Loucy (cell line): ENCODE data around the gene TLE3.

Experiments used
- H2AFZ ChIP-seq: fragments of 200-600 bp; sonication (generic); 2 replicates; pipeline ENCODE4 v1.6.0; 2016; ENCODE audit warnings: antibody characterized with exemption, mild to moderate bottlenecking, low read length, moderate library complexity
- H3F3A ChIP-seq: fragments of 200-600 bp; 2 replicates; pipeline ENCODE4 v1.6.0; 2016; ENCODE audit warnings: antibody characterized with exemption, low read depth, mild to moderate bottlenecking
- H3K27me3 ChIP-seq: fragments of 200-600 bp; sonication (generic); 2 replicates; pipeline ENCODE4 v1.6.1; 2014; ENCODE audit warnings: low read length, mild to moderate bottlenecking; ENCODE audit not compliant: insufficient read depth, poor library complexity, severe bottlenecking
- H3K36me3 ChIP-seq: fragments of 200-600 bp; sonication (generic); 2 replicates; pipeline ENCODE4 v1.6.1; 2016; ENCODE audit warnings: low read length; ENCODE audit not compliant: insufficient read depth
- H3K4me1 ChIP-seq: fragments of 200-600 bp; sonication (generic); 2 replicates; pipeline ENCODE4 v1.5.1; 2014; ENCODE audit warnings: low read length, mild to moderate bottlenecking; ENCODE audit not compliant: insufficient read depth, poor library complexity, severe bottlenecking
- H3K4me2 ChIP-seq: fragments of 200-600 bp; sonication (generic); 2 replicates; pipeline ENCODE4 v1.6.0; 2014; ENCODE audit warnings: antibody characterized with exemption, low read length, low read depth, mild to moderate bottlenecking; ENCODE audit not compliant: poor library complexity, severe bottlenecking
- H3K4me3 ChIP-seq: fragments of 200-600 bp; sonication (generic); 2 replicates; pipeline ENCODE4 v1.5.1; 2014; ENCODE audit warnings: low read length, mild to moderate bottlenecking, mixed read lengths; ENCODE audit not compliant: poor library complexity, severe bottlenecking
- H3K79me2 ChIP-seq: fragments of 200-600 bp; sonication (generic); 2 replicates; pipeline ENCODE4 v1.6.1; 2014; ENCODE audit warnings: low read length; ENCODE audit not compliant: insufficient read depth
- H3K9ac ChIP-seq: fragments of 200-600 bp; sonication (generic); 2 replicates; pipeline ENCODE4 v1.6.0; 2014; ENCODE audit warnings: mild to moderate bottlenecking, low read depth, low read length, moderate library complexity; ENCODE audit not compliant: poor library complexity, severe bottlenecking
- H3K9me2 ChIP-seq: fragments of 200-600 bp; sonication (generic); replicated peaks from 2 replicates; pipeline ENCODE4 v1.6.1; 2016; ENCODE audit warnings: low read depth, low read length, mixed read lengths
- H3K9me3 ChIP-seq: fragments of 200-600 bp; sonication (generic); 2 replicates; pipeline ENCODE4 v1.6.1; 2014; ENCODE audit warnings: mild to moderate bottlenecking, antibody characterized with exemption, low read length, low read depth; ENCODE audit not compliant: insufficient read depth
- H4K20me1 ChIP-seq: fragments of 200-600 bp; sonication (generic); 2 replicates; pipeline ENCODE4 v1.6.0; 2014; ENCODE audit warnings: antibody characterized with exemption, low read length, mild to moderate bottlenecking; ENCODE audit not compliant: insufficient read depth, poor library complexity, severe bottlenecking
- CTCF ChIP-seq: fragments of 200-600 bp; sonication (generic); conservative IDR thresholded peaks from 2 replicates; pipeline ENCODE4 v1.5.1; 2014; ENCODE audit warnings: mild to moderate bottlenecking, antibody characterized with exemption, low read length
- EZH2phosphoT487 ChIP-seq: fragments of 200-600 bp; IDR thresholded peaks from 2 replicates; pipeline ENCODE4 v1.6.1; 2018; ENCODE audit warnings: antibody characterized with exemption, mild to moderate bottlenecking, moderate library complexity, borderline replicate concordance

TLE3 gene

DNA sequence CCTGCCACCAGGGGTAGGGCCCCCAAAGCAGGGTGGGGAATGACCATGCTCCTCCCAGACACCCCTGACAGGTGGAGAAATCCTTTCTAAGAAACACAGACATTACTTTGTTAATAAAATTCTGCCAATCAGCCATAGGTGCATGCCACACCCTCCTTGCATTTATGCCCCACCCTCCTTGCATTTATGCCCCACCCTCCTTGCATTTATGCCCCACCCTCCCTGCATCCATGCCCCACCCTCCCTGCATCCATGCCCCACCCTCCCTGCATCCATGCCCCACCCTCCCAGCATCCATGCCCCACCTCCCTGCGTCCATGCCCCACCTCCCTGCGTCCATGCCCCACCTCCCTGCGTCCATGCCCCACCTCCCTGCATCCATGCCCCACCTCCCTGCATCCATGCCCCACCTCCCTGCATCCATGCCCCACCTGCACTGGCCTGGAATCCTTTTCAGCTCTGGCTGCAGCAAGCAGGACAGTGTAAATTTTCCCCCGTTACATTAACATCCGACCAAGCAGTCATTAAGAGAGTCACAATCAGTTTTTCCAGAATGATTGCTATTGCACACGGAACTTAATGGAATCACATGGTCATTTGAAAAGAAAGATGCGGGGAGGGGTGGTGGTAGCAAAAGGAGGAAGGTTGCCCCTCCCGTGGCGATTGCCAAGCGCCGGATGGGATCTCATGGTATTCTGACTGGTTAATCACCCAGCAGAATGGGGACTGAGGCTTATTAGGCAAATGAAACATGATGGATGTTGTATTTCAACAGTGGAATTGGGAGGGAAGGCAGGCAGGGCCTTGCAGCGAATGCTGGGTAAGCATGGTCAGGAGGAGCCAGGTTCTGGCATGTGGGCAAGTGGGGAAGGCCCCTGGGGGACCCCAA lies 91.2 kb downstream of the TLE3 start:
- H3K4me3 ChIP-seq = no peak overlapping the region
- no peaks in the 10 kb centered on the region for H3K79me2 ChIP-seq
- TF ChIP-seq EZH2phosphoT487 (no peak), CTCF (no peak)
- H3K9ac ChIP-seq = no peak overlapping the region
- no peak overlapping the region for H3K4me2 ChIP-seq
- no peak overlapping the region for H2AFZ ChIP-seq
- H4K20me1 ChIP-seq = no peaks in the 10 kb centered on the region
- H3K9me3 ChIP-seq = no peaks in the 10 kb centered on the region
- H3K4me1 ChIP-seq = no peaks in the 10 kb centered on the region
- H3F3A ChIP-seq = no peaks in the 10 kb centered on the region
- H3K9me2 ChIP-seq = no peaks in the 10 kb centered on the region
- H3K27me3 ChIP-seq = no peaks in the 10 kb centered on the region
- H3K36me3 ChIP-seq = no peaks in the 10 kb centered on the region

DNA sequence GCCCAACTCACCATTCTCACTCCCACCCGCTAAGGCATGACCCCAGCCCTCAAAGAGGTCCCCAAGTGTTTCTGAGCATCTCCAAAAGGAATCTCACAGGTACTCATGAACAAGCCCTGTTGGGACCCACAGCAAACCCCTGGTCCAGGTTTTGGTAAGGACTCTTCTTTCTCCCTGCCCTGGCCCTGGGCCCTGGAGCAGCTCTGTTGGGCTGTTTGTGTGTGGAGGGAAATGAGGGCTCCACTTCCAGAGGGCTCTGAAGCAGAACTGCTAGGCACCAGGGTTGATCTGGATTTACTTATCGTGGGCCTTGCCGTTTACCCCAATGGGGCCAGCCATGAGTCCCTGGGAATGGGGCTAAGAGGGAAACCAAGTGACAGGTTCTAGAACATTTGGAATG lies 92.9 kb downstream of the TLE3 start:
- Histone ChIP-seq H3K9me2 (no peaks in the 10 kb centered on the region), H3F3A (no peaks in the 10 kb centered on the region), H4K20me1 (no peaks in the 10 kb centered on the region), H2AFZ (no peak overlapping the region), H3K9me3 (no peaks in the 10 kb centered on the region), H3K4me3 (no peak overlapping the region), H3K4me2 (no peak overlapping the region), H3K27me3 (no peaks in the 10 kb centered on the region), H3K4me1 (no peaks in the 10 kb centered on the region), H3K9ac (no peak overlapping the region), H3K36me3 (no peaks in the 10 kb centered on the region), H3K79me2 (no peaks in the 10 kb centered on the region)
- TF ChIP-seq EZH2phosphoT487 = no peak
- no peak for TF ChIP-seq CTCF

DNA sequence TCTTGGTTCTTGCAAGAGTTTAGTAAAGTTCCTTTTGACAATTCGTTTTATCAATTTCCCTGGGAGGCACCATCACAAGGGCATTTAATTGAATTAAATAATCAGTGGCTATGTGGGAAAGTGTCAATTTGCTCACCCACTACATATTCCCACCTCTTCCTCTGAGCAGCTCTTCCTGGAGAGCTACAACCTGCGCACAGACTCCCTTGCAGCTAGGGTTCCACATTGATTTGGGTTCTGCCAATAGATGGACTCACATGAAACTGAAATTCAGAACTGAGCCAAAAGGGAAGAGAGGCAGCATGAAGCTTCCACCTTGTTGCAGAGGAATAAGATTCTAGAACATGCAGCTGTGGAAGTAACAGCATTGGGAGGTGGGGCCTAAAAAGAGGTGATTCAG lies 94.8 kb downstream of the TLE3 start:
- no peak overlapping the region for H2AFZ ChIP-seq
- H3K9me3 ChIP-seq = no peaks in the 10 kb centered on the region
- H3K27me3 ChIP-seq = no peaks in the 10 kb centered on the region
- H3K9me2 ChIP-seq = no peaks in the 10 kb centered on the region
- no peak overlapping the region for H3K9ac ChIP-seq
- no peaks in the 10 kb centered on the region for H3K79me2 ChIP-seq
- no peak overlapping the region for H3K4me2 ChIP-seq
- H3K4me3 ChIP-seq = no peak overlapping the region
- TF ChIP-seq EZH2phosphoT487 = no peak
- no peak for TF ChIP-seq CTCF
- no peaks in the 10 kb centered on the region for H3K4me1 ChIP-seq
- H3K36me3 ChIP-seq = no peaks in the 10 kb centered on the region
- H4K20me1 ChIP-seq = no peaks in the 10 kb centered on the region
- H3F3A ChIP-seq = no peaks in the 10 kb centered on the region
